ENCODE data around the gene IMP3. TPM values are rescaled to one million over a fixed set of nuclear protein-coding genes. Genes with fewer than 3 reads are reported as not detected.
"Not testable (repeated sequence)": the region's sequence is repeated elsewhere in the genome, so short reads cannot be mapped to it uniquely, and the experiment has no call there.

Gene IMP3
- total and polyA plus RNA-seq, 3 experiments from 2014 or later = 123 to 247 (median 134) TPM

- H3K4me3 Mint-ChIP-seq; POLR2A ChIA-PET; H3K36me3 Mint-ChIP-seq; H3K4me1 Mint-ChIP-seq; H3K27ac Mint-ChIP-seq; H3K27me3 Mint-ChIP-seq; H3K4me3 ChIP-seq (ENCODE audit: low read length); H3K4me1 ChIP-seq (ENCODE audit: insufficient read depth, low read length); H3K36me3 ChIP-seq (ENCODE audit: insufficient read depth, low read length); H3K9me3 Mint-ChIP-seq; H3K27ac ChIP-seq (ENCODE audit: low read depth, low read length); H3K27me3 ChIP-seq (ENCODE audit: insufficient read depth, low read length, poor library complexity, severe bottlenecking); H3K9me3 ChIP-seq (ENCODE audit: low read length): not testable (repeated sequence)
- CTCF ChIA-PET = interaction anchor here (0.7 to 1.4 kb wide), 6 partner anchors 24 to 316 kb away, joined by 3 to 7 read pairs (median 4); partner anchors contain the start of gene MAN2C1
- peak; percentile 46 to 72 (median 55) for DNase-seq
Observed at GRCh38 chr15:75683646-75684312, 43.8 kb upstream of the IMP3 start.

GRCh38 chr15:75682181-75683135 lies 42.4 kb upstream of the IMP3 start:
- peaks cover 0 to 1% of the 10 kb centered on the region in 2 donors for H3K27me3 Mint-ChIP-seq
- POLR2A ChIA-PET = interaction anchor here (1.3 kb wide), 1 partner anchor 42 kb away, joined by 3 read pairs; the partner anchor contains the start of gene IMP3
- no peaks in the 10 kb centered on the region for H3K9me3 ChIP-seq (ENCODE audit: low read length)
- DNase-seq = no peak
- no peak overlapping the region for H3K4me3 ChIP-seq (ENCODE audit: low read length)
- no peaks in the 10 kb centered on the region for H3K36me3 ChIP-seq (ENCODE audit: insufficient read depth, low read length)
- no peaks in the 10 kb centered on the region for H3K4me1 Mint-ChIP-seq
- CTCF ChIA-PET = interaction anchor here (0.6 to 1.5 kb wide), 5 partner anchors 42 to 315 kb away, joined by 3 to 7 read pairs (median 4); partner anchors contain the start of genes IMP3 and MAN2C1
- no peaks in the 10 kb centered on the region for H3K27me3 ChIP-seq (ENCODE audit: insufficient read depth, low read length, poor library complexity, severe bottlenecking)
- no peaks in the 10 kb centered on the region for H3K36me3 Mint-ChIP-seq
- H3K27ac Mint-ChIP-seq = no peak overlapping the region
- no peak overlapping the region for H3K27ac ChIP-seq (ENCODE audit: low read depth, low read length)
- no peak overlapping the region for H3K4me3 Mint-ChIP-seq
- H3K4me1 ChIP-seq (ENCODE audit: insufficient read depth, low read length) = no peaks in the 10 kb centered on the region
- H3K9me3 Mint-ChIP-seq = peaks cover 0 to 2% (median 0%) of the 10 kb centered on the region in 5 donors

GRCh38 chr15:75680007-75680789 lies 40.2 kb upstream of the IMP3 start:
- no peaks in the 10 kb centered on the region for H3K36me3 ChIP-seq (ENCODE audit: insufficient read depth, low read length)
- Mint-ChIP-seq H3K36me3 (no peaks in the 10 kb centered on the region), H3K27ac (peak overlapping the region in 4 of 8 donors; percentile 40 to 66 (median 52)), H3K4me3 (no peak overlapping the region), H3K4me1 (no peaks in the 10 kb centered on the region), H3K27me3 (peaks cover 0 to 1% of the 10 kb centered on the region in 2 donors), H3K9me3 (peaks cover 0 to 2% (median 0%) of the 10 kb centered on the region in 5 donors)
- no peaks in the 10 kb centered on the region for H3K9me3 ChIP-seq (ENCODE audit: low read length)
- POLR2A ChIA-PET = no interaction called here
- CTCF ChIA-PET = interaction anchor here (1.5 to 1.8 kb wide), 2 partner anchors 49 to 312 kb away, joined by 3 to 7 read pairs; partner anchors contain the start of gene MAN2C1
- H3K27ac ChIP-seq (ENCODE audit: low read depth, low read length) = no peak overlapping the region
- no peak for DNase-seq
- H3K4me1 ChIP-seq (ENCODE audit: insufficient read depth, low read length) = no peaks in the 10 kb centered on the region
- no peak overlapping the region for H3K4me3 ChIP-seq (ENCODE audit: low read length)
- no peaks in the 10 kb centered on the region for H3K27me3 ChIP-seq (ENCODE audit: insufficient read depth, low read length, poor library complexity, severe bottlenecking)

GRCh38 chr15:75678324-75678690 lies 38.3 kb upstream of the IMP3 start:
- H3K9me3 Mint-ChIP-seq; H3K27ac ChIP-seq (ENCODE audit: low read depth, low read length); H3K4me3 ChIP-seq (ENCODE audit: low read length); H3K27me3 Mint-ChIP-seq; H3K4me3 Mint-ChIP-seq; H3K9me3 ChIP-seq (ENCODE audit: low read length); H3K36me3 ChIP-seq (ENCODE audit: insufficient read depth, low read length); DNase-seq; H3K4me1 Mint-ChIP-seq; H3K4me1 ChIP-seq (ENCODE audit: insufficient read depth, low read length); H3K27me3 ChIP-seq (ENCODE audit: insufficient read depth, low read length, poor library complexity, severe bottlenecking); H3K36me3 Mint-ChIP-seq; POLR2A ChIA-PET: not testable (repeated sequence)
- CTCF ChIA-PET = interaction anchor here (0.6 to 2.8 kb wide), 3 partner anchors 12 to 311 kb away, joined by 3 to 8 read pairs (median 3); no protein-coding TSS in a partner anchor
- H3K27ac Mint-ChIP-seq = peak overlapping the region in 1 of 8 donors; percentile 52

- POLR2A ChIA-PET = no interaction called here
- Mint-ChIP-seq H3K27me3 (peaks cover 0 to 5% of the 10 kb centered on the region in 2 donors), H3K4me1 (no peaks in the 10 kb centered on the region), H3K36me3 (no peaks in the 10 kb centered on the region), H3K27ac (peak overlapping the region in 1 of 8 donors; percentile 8), H3K4me3 (no peak overlapping the region), H3K9me3 (peaks cover 0 to 2% (median 0%) of the 10 kb centered on the region in 5 donors)
- Histone ChIP-seq H3K36me3 (ENCODE audit: insufficient read depth, low read length) (no peaks in the 10 kb centered on the region), H3K27me3 (ENCODE audit: insufficient read depth, low read length, poor library complexity, severe bottlenecking) (no peaks in the 10 kb centered on the region), H3K4me1 (ENCODE audit: insufficient read depth, low read length) (no peaks in the 10 kb centered on the region), H3K9me3 (ENCODE audit: low read length) (no peaks in the 10 kb centered on the region), H3K27ac (ENCODE audit: low read depth, low read length) (no peak overlapping the region), H3K4me3 (ENCODE audit: low read length) (no peak overlapping the region)
- DNase-seq = no peak
- CTCF ChIA-PET = interaction anchor here (0.6 to 2.8 kb wide), 3 partner anchors 12 to 310 kb away, joined by 3 to 8 read pairs (median 3); no protein-coding TSS in a partner anchor
Observed at GRCh38 chr15:75677465-75678323, 37.7 kb upstream of the IMP3 start.

GRCh38 chr15:75676688-75677464 lies 36.9 kb upstream of the IMP3 start:
- Histone ChIP-seq H3K27me3 (ENCODE audit: insufficient read depth, low read length, poor library complexity, severe bottlenecking) (no peaks in the 10 kb centered on the region), H3K27ac (ENCODE audit: low read depth, low read length) (no peak overlapping the region), H3K36me3 (ENCODE audit: insufficient read depth, low read length) (no peaks in the 10 kb centered on the region), H3K9me3 (ENCODE audit: low read length) (no peaks in the 10 kb centered on the region), H3K4me3 (ENCODE audit: low read length) (no peak overlapping the region), H3K4me1 (ENCODE audit: insufficient read depth, low read length) (no peaks in the 10 kb centered on the region)
- H3K4me1 Mint-ChIP-seq = no peaks in the 10 kb centered on the region
- peaks cover 0 to 5% of the 10 kb centered on the region in 2 donors for H3K27me3 Mint-ChIP-seq
- H3K27ac Mint-ChIP-seq = peak overlapping the region in 1 of 8 donors; percentile 47
- POLR2A ChIA-PET = no interaction called here
- DNase-seq = no peak
- CTCF ChIA-PET = interaction anchor here (2.8 kb wide), 1 partner anchor 309 kb away, joined by 8 read pairs; no protein-coding TSS in a partner anchor
- H3K9me3 Mint-ChIP-seq = peaks cover 0 to 2% (median 0%) of the 10 kb centered on the region in 5 donors
- H3K36me3 Mint-ChIP-seq = no peaks in the 10 kb centered on the region
- no peak overlapping the region for H3K4me3 Mint-ChIP-seq

All from CD8-positive, alpha-beta memory T cell (primary cell).